GM12873 (cell line): ENCODE data around the gene HDAC6.

Source experiments
- CTCF ChIP-seq: IDR thresholded peaks from 2 replicates; pipeline ENCODE4 v1.5.1; 2012; ENCODE audit warnings: low read depth, mild to moderate bottlenecking, moderate library complexity, low read length, control low read depth; ENCODE audit not compliant: insufficient read depth; ENCODE audit errors: missing control alignments

HDAC6 gene

GRCh38 chrX:48800574-48801279, 1.1 kb upstream of the HDAC6 start:
- TF ChIP-seq CTCF = no peak

GRCh38 chrX:48802089-48802904, 430 bp downstream of the HDAC6 start:
- no peak for TF ChIP-seq CTCF

GRCh38 chrX:48802905-48803200, 986 bp downstream of the HDAC6 start:
- no peak for TF ChIP-seq CTCF

- TF ChIP-seq CTCF = no peak
These were observed 4.2 kb downstream of the HDAC6 start for GRCh38 chrX:48806081-48806480.

GRCh38 chrX:48813644-48814043, 11.8 kb downstream of the HDAC6 start:
- TF ChIP-seq CTCF = no peak

- no peak for TF ChIP-seq CTCF
These were observed 12.9 kb downstream of the HDAC6 start for GRCh38 chrX:48814722-48815121.

GRCh38 chrX:48815266-48815665, 13.4 kb downstream of the HDAC6 start:
- TF ChIP-seq CTCF = no peak
